SK-N-MC (cell line): ENCODE measurements around the gene CDKN2B-AS1.

Experiments
- EZH2 ChIP-seq: fragments of 200-600 bp; sonication (generic); IDR thresholded peaks from one replicate; pipeline ENCODE4 v1.6.1; 2017; ENCODE audit warnings: antibody characterized with exemption
- FOXP2 ChIP-seq: optimal IDR thresholded peaks from 2 replicates; pipeline ENCODE3; 2011; ENCODE audit warnings: mild to moderate bottlenecking, moderate library complexity; ENCODE audit not compliant: insufficient read depth; ENCODE audit errors: extremely low read length, control extremely low read depth
- POLR2AphosphoS5 ChIP-seq: IDR thresholded peaks from 2 replicates; pipeline ENCODE4 v1.6.1; 2012; ENCODE audit warnings: mild to moderate bottlenecking, low read depth, low read length, borderline replicate concordance

DNA sequence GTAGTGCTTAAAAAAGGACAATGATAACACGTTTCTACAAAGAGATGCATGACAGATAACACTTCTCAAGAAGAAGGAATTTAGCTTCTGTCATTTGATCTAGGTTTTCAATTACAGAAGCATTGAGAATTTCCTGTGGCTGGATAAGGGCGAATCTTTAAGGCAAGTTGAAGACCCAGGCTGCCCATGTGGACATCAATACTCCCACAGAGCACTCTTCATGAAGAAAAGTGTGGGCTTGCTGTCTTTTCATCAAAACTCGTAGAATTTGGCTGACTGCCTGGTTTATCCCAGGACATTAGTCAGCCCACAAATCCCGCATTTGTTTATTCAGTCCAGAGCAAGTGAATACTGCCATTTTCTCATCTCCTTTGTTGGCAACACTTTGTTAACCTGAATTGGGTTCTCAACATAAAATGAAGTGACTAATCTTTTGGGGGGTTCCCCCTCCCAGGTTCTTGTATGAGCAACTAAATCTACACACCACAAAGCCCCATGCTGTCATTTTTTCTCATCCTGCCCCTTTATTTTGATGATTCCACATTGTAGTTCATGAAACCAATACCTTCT, 57.9 kb downstream of the CDKN2B-AS1 start:
- no peak for TF ChIP-seq POLR2AphosphoS5
- no peak for TF ChIP-seq EZH2
- TF ChIP-seq FOXP2 = no peak
